ENCODE results near the gene PLCZ1.

DNA sequence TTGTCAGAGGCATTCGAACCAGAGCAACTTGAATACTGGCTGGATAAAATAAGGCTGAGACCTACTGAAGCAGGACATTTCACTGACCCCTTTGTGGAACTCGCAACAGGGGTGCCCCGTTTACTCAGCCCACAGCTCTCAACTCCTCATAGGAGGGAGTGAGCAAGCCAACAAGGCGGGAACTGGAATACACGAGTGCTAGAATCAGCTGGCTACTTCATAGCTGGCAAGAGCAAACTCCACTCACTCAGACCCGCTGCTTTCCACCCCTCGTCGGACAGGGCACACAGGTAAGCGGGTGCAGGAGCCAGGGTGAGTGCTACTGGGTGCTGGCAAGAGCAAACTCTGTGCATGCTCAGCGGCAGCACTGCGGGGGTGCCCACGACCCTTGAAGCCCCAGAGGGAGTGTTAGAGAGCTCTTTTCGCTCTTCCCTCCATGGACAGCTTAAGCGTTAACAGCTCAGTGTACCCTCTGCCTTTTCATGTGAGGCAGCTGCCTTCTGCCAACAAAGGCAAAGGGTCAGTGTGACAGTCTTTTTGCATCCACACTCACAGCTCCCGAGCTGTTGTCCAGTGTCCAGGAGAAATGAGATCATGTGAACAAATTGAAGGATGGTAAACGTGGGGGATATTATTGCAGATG, 15.8 kb upstream of the PLCZ1 start:
- TF ChIP-seq, protein P1, sequence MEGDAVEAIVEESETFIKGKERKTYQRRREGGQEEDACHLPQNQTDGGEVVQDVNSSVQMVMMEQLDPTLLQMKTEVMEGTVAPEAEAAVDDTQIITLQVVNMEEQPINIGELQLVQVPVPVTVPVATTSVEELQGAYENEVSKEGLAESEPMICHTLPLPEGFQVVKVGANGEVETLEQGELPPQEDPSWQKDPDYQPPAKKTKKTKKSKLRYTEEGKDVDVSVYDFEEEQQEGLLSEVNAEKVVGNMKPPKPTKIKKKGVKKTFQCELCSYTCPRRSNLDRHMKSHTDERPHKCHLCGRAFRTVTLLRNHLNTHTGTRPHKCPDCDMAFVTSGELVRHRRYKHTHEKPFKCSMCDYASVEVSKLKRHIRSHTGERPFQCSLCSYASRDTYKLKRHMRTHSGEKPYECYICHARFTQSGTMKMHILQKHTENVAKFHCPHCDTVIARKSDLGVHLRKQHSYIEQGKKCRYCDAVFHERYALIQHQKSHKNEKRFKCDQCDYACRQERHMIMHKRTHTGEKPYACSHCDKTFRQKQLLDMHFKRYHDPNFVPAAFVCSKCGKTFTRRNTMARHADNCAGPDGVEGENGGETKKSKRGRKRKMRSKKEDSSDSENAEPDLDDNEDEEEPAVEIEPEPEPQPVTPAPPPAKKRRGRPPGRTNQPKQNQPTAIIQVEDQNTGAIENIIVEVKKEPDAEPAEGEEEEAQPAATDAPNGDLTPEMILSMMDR (IDR thresholded peaks at IDR 0.05) = no peak
- no peak for TF ChIP-seq POLR2A (IDR thresholded peaks at IDR 0.05)

Data from thyroid gland (tissue), 4 donors.